ENCODE measurements around the gene SLC8A1.

DNA sequence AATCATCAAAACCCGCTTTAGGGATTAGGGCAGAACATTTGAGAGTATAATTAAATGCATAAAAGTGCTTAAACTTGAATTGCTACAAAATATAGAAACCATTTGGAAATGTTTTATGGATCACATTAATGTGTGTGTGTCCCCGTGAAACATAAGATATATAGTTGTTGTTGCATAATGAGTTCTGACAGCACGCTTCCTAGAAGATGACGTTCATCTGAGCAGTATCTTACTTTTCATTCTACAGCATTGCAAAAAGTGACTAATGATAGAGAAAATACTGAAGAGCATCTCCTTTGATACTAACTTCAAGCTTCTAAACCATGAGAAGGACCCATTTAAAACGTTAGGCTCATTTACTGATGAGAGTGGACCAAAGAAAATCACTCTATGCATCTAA, 63.7 kb downstream of the SLC8A1 start:
- no peak for TF ChIP-seq POLR2A (IDR thresholded peaks at IDR 0.05; ENCODE audit: low read length)
- no peak for TF ChIP-seq GATA1 (IDR thresholded peaks at IDR 0.05; ENCODE audit: low read depth, low read length)

Measured in erythroblast (primary cell).